Subcutaneous adipose tissue (tissue), 4 donors: ENCODE data around the gene KAZN. TPM values are rescaled to one million over a fixed set of nuclear protein-coding genes. Genes with fewer than 3 reads are reported as not detected.

Experiments
- total RNA-seq, 4 donors: library from RNA; depleted of rRNA; stranded (reverse); fragments of >200 nt; gene quantifications; one replicate each; pipeline ENCODE4 v1.1.0, GENCODE V29; 2016
- TF ChIP-seq, protein P1 (sequence below): fragments of 450-650 bp; IDR thresholded peaks from one replicate; pipeline ENCODE4 v1.5.1; 2016; ENCODE audit warnings: low read depth, mild to moderate bottlenecking, control low read depth, antibody characterized with exemption, moderate library complexity

The KAZN gene
- total RNA-seq, 4 donors from 2014 or later, result 7.5 to 22.2 (median 10.4) TPM

DNA sequence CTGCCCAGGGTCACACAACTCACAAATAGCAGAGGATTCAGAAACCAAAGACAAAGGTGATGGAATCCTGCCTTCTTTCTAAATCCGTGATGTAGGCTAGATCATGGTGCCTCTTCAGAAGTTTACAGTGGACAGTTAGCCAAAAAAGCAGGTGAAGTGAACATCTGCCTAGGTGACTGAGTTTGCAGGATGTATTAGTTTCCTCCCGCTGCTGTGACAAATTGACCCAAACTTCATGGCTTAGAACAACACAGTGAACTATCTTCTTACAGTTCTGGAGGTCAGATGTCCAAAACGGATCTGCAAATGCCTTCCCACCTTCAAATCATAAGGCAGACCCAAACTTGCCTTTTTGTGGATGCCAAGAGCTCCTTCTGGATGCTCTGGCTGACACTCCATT lies 551.9 kb downstream of the KAZN start:
- TF ChIP-seq, protein P1, sequence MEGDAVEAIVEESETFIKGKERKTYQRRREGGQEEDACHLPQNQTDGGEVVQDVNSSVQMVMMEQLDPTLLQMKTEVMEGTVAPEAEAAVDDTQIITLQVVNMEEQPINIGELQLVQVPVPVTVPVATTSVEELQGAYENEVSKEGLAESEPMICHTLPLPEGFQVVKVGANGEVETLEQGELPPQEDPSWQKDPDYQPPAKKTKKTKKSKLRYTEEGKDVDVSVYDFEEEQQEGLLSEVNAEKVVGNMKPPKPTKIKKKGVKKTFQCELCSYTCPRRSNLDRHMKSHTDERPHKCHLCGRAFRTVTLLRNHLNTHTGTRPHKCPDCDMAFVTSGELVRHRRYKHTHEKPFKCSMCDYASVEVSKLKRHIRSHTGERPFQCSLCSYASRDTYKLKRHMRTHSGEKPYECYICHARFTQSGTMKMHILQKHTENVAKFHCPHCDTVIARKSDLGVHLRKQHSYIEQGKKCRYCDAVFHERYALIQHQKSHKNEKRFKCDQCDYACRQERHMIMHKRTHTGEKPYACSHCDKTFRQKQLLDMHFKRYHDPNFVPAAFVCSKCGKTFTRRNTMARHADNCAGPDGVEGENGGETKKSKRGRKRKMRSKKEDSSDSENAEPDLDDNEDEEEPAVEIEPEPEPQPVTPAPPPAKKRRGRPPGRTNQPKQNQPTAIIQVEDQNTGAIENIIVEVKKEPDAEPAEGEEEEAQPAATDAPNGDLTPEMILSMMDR, result no peak

DNA sequence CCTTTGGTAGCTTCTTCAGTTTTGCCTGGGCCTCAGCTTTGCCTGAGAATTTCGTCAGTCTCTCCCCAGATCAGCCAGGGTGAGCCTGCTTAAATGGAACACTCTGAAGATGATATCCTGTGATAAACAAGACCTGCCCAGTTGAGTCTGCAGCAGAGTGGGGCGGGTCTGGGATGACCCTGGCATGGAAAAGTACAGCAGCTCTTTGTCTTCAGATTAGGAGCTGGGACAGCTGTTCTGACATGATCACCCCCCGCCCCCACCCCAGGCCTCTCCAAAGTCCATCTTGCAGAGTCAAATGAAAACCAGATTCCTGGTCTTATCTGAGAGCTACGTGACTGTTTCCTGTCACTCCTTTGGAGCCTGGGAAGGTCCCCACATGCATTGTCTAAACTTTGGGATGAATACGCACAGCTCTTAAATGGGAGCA lies 552.9 kb downstream of the KAZN start:
- TF ChIP-seq, protein P1, result no peak

DNA sequence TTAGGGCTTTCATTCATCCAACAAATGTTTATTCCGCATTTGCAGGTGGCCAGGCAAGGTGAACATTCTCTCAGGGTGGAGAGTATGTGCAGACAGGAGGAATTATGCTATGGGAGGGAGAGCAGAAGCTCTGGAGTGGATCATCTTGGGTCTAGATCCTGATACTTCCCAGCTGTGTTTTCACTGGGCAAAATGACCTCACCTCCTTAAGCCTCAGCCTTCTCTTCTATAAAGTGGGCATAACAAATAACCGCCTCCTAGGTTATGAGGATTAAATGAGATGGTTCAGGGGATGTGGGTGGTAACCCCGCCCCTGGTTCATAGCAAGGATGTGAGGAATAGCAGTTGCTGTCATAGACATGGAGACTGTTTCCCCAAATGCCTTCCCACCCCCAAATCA lies 553.4 kb downstream of the KAZN start:
- TF ChIP-seq, protein P1, result no peak

- TF ChIP-seq, protein P1, result no peak
Measured at GRCh38 chr1:15152318-15153183, 554.1 kb downstream of the KAZN start.

GRCh38 chr1:15153184-15153841 lies 554.8 kb downstream of the KAZN start, which contains the start of gene TMEM51:
TSS of gene TMEM51 (plus strand) at chr1:15153747. CDS start at chr1:15215088, 61,341 bp downstream.
- TF ChIP-seq, protein P1, result no peak

DNA sequence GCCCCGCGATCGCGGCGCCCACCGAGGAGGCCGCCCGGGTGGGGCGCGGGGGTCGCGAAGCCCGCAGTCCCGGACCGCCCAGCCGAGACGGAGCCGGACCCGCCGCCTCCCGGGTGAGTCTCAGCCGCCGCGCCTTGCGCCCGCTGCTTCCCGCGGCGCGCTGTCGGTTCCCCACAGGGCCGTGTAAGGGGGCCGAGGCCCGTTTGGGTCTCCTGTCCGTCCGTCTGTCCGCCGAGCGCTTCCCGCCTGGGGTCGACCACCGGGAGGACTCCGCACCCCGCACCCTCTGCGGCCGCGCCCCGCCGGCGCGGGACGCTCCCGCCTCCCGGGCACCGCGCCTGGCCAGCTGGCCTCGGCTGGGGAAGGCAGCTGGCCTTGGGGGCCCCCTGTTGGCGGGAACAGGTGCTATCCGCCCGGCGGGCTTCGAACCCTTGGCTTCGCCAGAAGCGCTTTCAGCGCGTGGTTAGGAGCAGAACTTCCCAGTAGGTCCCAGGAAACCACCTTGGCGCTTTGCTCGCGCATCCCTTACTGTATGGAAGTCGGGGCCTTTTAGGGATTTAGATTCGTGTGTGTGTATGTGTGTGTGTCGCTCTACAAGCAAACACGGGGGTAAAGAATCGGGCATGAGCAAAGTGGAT lies 555.5 kb downstream of the KAZN start:
- TF ChIP-seq, protein P1, result no peak

DNA sequence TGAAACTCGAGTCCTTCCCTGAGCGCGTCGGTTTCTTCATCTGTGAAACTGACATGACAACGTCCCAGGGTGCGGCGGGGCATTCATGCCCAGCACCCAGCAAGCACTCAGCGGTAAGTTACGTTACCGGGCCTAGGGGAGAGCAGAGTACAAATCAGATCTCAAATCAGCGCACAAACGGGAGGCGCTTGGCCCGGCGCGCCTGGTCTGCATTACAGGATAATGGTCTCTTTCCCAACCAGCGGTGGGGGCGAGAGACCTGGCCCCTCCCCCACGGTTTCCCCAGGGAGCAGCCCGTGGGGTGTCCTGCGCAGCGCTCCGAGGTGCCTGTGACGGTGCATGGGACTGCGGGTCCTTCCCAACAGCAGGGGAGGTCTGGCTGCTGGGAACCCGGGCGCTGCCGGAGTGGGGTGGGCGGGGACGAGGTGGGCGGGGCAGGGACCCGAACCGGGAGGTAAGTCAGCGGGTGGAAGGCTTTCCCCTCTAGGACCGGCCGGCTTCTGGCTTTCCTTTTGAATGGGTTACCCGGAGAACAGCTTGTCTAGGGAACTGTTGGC lies 556.1 kb downstream of the KAZN start:
- TF ChIP-seq, protein P1, result no peak
